GM19397 (cell line): ENCODE measurements around the gene HMGB2.

Experiments used
- ATAC-seq: cut with Tn5 transposase; IDR thresholded peaks from one replicate; pipeline ENCODE4 v1.9.1; 2021; ENCODE audit warnings: mild to moderate bottlenecking, moderate library complexity; ENCODE audit not compliant: unreplicated experiment

HMGB2 gene

GRCh38 chr4:173334891-173335752, 964 bp upstream of the HMGB2 start:
- peak; percentile 32 for ATAC-seq

- ATAC-seq, result peak; percentile 6
These were observed 487 bp downstream of the HMGB2 start for GRCh38 chr4:173333658-173334084.

GRCh38 chr4:173332963-173333657, 1.0 kb downstream of the HMGB2 start:
- ATAC-seq, result no peak

GRCh38 chr4:173332021-173332487, 2.1 kb downstream of the HMGB2 start:
- no peak for ATAC-seq

GRCh38 chr4:173330590-173330989, 3.6 kb downstream of the HMGB2 start:
- ATAC-seq, result no peak

- no peak for ATAC-seq
These were observed 5.8 kb downstream of the HMGB2 start for GRCh38 chr4:173328236-173328901.

- ATAC-seq, result no peak
These were observed 9.0 kb downstream of the HMGB2 start for GRCh38 chr4:173325007-173325736.

- ATAC-seq, result no peak
These were observed 14.5 kb downstream of the HMGB2 start for GRCh38 chr4:173319696-173320095.

GRCh38 chr4:173318648-173319211, 15.4 kb downstream of the HMGB2 start:
- ATAC-seq, result no peak

GRCh38 chr4:173318240-173318639, 15.9 kb downstream of the HMGB2 start:
- no peak for ATAC-seq

- ATAC-seq, result no peak
These were observed 17.2 kb downstream of the HMGB2 start for GRCh38 chr4:173317004-173317403.

- ATAC-seq, result no peak
These were observed 18.1 kb downstream of the HMGB2 start for GRCh38 chr4:173316060-173316459.

GRCh38 chr4:173314715-173315114, 19.4 kb downstream of the HMGB2 start:
- ATAC-seq, result no peak

GRCh38 chr4:173311368-173311767, 22.8 kb downstream of the HMGB2 start:
- ATAC-seq, result no peak

GRCh38 chr4:173307778-173308177, 26.4 kb downstream of the HMGB2 start:
- ATAC-seq, result no peak

GRCh38 chr4:173301518-173302201, 32.5 kb downstream of the HMGB2 start:
- ATAC-seq, result no peak

GRCh38 chr4:173294444-173294843, 39.7 kb downstream of the HMGB2 start:
- ATAC-seq, result no peak

- ATAC-seq, result no peak
These were observed 40.5 kb downstream of the HMGB2 start for GRCh38 chr4:173293663-173294062.

GRCh38 chr4:173291899-173292298, 42.3 kb downstream of the HMGB2 start:
- ATAC-seq, result no peak

GRCh38 chr4:173289353-173289727, 44.8 kb downstream of the HMGB2 start:
- ATAC-seq, result no peak
